B cell (primary cell): ENCODE measurements around the gene ESYT2. TPM values are rescaled to one million over a fixed set of nuclear protein-coding genes. Genes with fewer than 3 reads are reported as not detected.

Experiments
- ATAC-seq: fragments of 200-7000 bp; cut with Tn5 transposase; one replicate; pipeline ENCODE4 v1.10.0; 2021; ENCODE audit warnings: low read depth, mild to moderate bottlenecking, moderate number of reproducible peaks, moderate library complexity
- CTCF ChIA-PET: fragments of 350-600 bp; sonication (Branson Sonifier 250); formaldehyde crosslinking; loops from one replicate; lab custom pipeline; 2021; ENCODE audit warnings: antibody characterized with exemption, inconsistent platforms; lab: Charles Lee
- POLR2A ChIA-PET: fragments of 350-600 bp; sonication (Branson Sonifier 250); formaldehyde crosslinking; loops from one replicate; lab custom pipeline; 2021; ENCODE audit warnings: antibody characterized with exemption; lab: Charles Lee
- DNase-seq: peaks from one replicate; pipeline ENCODE4 v3.0.0; 2013
- H2AFZ ChIP-seq: 2 replicates; pipeline ENCODE4 v1.6.1; 2012; ENCODE audit warnings: mild to moderate bottlenecking, low read depth, low read length; ENCODE audit not compliant: insufficient read depth, poor library complexity, severe bottlenecking
- H3K27ac ChIP-seq, 2 donors: 1 replicate in 1 of 2; 2 replicates in 1 of 2; pipeline ENCODE4 v1.5.1; 2012 to 2013; ENCODE audit warnings: low read length in 2 of 2, mild to moderate bottlenecking in 2 of 2, moderate library complexity in 1 of 2
- H3K27me3 ChIP-seq, 4 experiments: fragments of 200-600 bp in 1 of 4; sonication (generic) in 1 of 4; replicated peaks in 1 of 4; 1 replicate in 2 of 4; 2 replicates in 2 of 4; pipeline versions ENCODE4 v1.6.1 to v1.7.0; 2013 to 2016; ENCODE audit warnings: low read length in 3 of 4, mild to moderate bottlenecking in 2 of 4, mixed read lengths in 1 of 4, moderate library complexity in 1 of 4; ENCODE audit not compliant: insufficient read depth in 4 of 4, control insufficient read depth in 3 of 4; ENCODE audit errors: control extremely low read depth in 1 of 4
- H3K36me3 ChIP-seq, 2 experiments: replicated peaks in 1 of 2; 1 replicate in 1 of 2; 2 replicates in 1 of 2; pipeline versions ENCODE4 v1.6.1 to v1.7.1; 2013; ENCODE audit warnings: low read length in 1 of 2; ENCODE audit not compliant: insufficient read depth in 2 of 2, control insufficient read depth in 1 of 2; ENCODE audit errors: control extremely low read depth in 1 of 2, extremely low read depth in 1 of 2
- H3K4me1 ChIP-seq, 2 donors: fragments of 200-600 bp in 1 of 2; sonication (generic) in 1 of 2; 1 replicate in 1 of 2; 2 replicates in 1 of 2; pipeline versions ENCODE4 v1.5.1 to v1.6.1; 2013 to 2017; ENCODE audit warnings: low read length in 2 of 2; ENCODE audit not compliant: control insufficient read depth in 2 of 2, insufficient read depth in 2 of 2
- H3K4me2 ChIP-seq: replicated peaks from 2 replicates; pipeline ENCODE3; 2012; ENCODE audit warnings: mild to moderate bottlenecking, low read depth, low read length; ENCODE audit not compliant: poor library complexity, severe bottlenecking
- H3K4me3 ChIP-seq, 5 experiments: fragments of 200-600 bp in 1 of 5; sonication (generic) in 1 of 5; 1 replicate in 3 of 5; 2 replicates in 2 of 5; pipeline versions ENCODE4 v1.5.1 to v1.7.0; 2011 to 2016; ENCODE audit warnings: low read length in 4 of 5, mild to moderate bottlenecking in 4 of 5, low read depth in 2 of 5, control low read depth in 1 of 5, moderate library complexity in 1 of 5; ENCODE audit not compliant: insufficient read depth in 1 of 5; ENCODE audit errors: control extremely low read depth in 1 of 5, extremely low read depth in 1 of 5
- H3K79me2 ChIP-seq: fragments of 200-600 bp; sonication (generic); one replicate; pipeline ENCODE4 v1.6.0; 2016; ENCODE audit warnings: low read length; ENCODE audit not compliant: control insufficient read depth, insufficient read depth
- H3K9ac ChIP-seq: fragments of 200-600 bp; sonication (generic); 2 replicates; pipeline ENCODE4 v1.6.1; 2017; ENCODE audit warnings: mild to moderate bottlenecking, low read length, moderate library complexity
- H3K9me3 ChIP-seq, 3 donors: one replicate each; pipeline versions ENCODE4 v1.6.1 to v1.7.1; 2013; ENCODE audit warnings: low read length in 2 of 3; ENCODE audit not compliant: control insufficient read depth in 2 of 3, insufficient read depth in 1 of 3; ENCODE audit errors: control extremely low read depth in 1 of 3
- H4K20me1 ChIP-seq: 2 replicates; pipeline ENCODE4 v1.6.0; 2012; ENCODE audit warnings: mild to moderate bottlenecking, low read length; ENCODE audit not compliant: insufficient read depth, control insufficient read depth, poor library complexity, severe bottlenecking
- H3K27ac Mint-ChIP-seq: one replicate; pipeline ENCODE4 v1.8.0; 2021; ENCODE audit warnings: mixed read lengths
- H3K27me3 Mint-ChIP-seq: one replicate; pipeline ENCODE4 v1.8.0; 2021; ENCODE audit warnings: mixed read lengths
- H3K4me1 Mint-ChIP-seq: one replicate; pipeline ENCODE4 v1.8.0; 2021; ENCODE audit warnings: mixed read lengths
- H3K4me3 Mint-ChIP-seq: one replicate; pipeline ENCODE4 v1.8.0; 2021; ENCODE audit warnings: mixed read lengths
- H3K9me3 Mint-ChIP-seq: one replicate; pipeline ENCODE4 v1.8.0; 2022; ENCODE audit warnings: mixed read lengths; ENCODE audit not compliant: insufficient read depth
- EZH2 ChIP-seq: IDR thresholded peaks from 2 replicates; pipeline ENCODE4 v1.6.1; 2012; ENCODE audit warnings: borderline replicate concordance, low read depth, mild to moderate bottlenecking, moderate library complexity, low read length; ENCODE audit not compliant: insufficient read depth, poor library complexity, severe bottlenecking
- WGBS: methylation state at CpG from one replicate; pipeline ENCODE4 v1.1.5; 2013; ENCODE audit warnings: missing lambda C conversion rate; ENCODE audit not compliant: insufficient coverage; 5-methylcytosine and 5-hydroxymethylcytosine counted together
- intact Hi-C: fragments of 100-400 bp; cut with micrococcal nuclease; formaldehyde crosslinking; loops from one replicate; pipeline ENCODE4 v1.10.0; 2022
- polyA plus RNA-seq: library from polyadenylated mRNA; depleted of rRNA; stranded (reverse); fragments of >200 nt; gene quantifications from 2 replicates; pipeline ENCODE4 v1.2.3, GENCODE V29; 2012
- total RNA-seq, 2 donors: library from RNA; stranded (reverse); fragments of 120-200 nt in 1 of 2; gene quantifications; 1 replicate in 1 of 2; 2 replicates in 1 of 2; pipeline versions ENCODE4 v1.2.3 to v1.2.4, GENCODE V29; 2013 to 2022
- TF ChIP-seq, protein P1 (sequence below): fragments of 200-600 bp; IDR thresholded peaks from one replicate; pipeline ENCODE4 v1.8.0; 2022; ENCODE audit warnings: antibody characterized with exemption, mild to moderate bottlenecking

ESYT2 gene
- total and polyA plus RNA-seq, 2 donors (not counting 1 experiment from before 2014, with no cell fraction given) = 12.0 to 34.2 TPM

- Histone ChIP-seq H3K4me1 (no peaks in the 10 kb centered on the region), H3K79me2 (no peaks in the 10 kb centered on the region), H4K20me1 (no peaks in the 10 kb centered on the region), H2AFZ (no peak overlapping the region), H3K27ac (no peak overlapping the region), H3K36me3 (peaks cover 2 to 19% of the 10 kb centered on the region in 2 experiments), H3K9me3 (no peaks in the 10 kb centered on the region), H3K4me3 (no peak overlapping the region), H3K27me3 (no peaks in the 10 kb centered on the region), H3K4me2 (no peak overlapping the region), H3K9ac (no peak overlapping the region)
- no peaks in the 10 kb centered on the region for H3K9me3 Mint-ChIP-seq
- H3K27me3 Mint-ChIP-seq = no peaks in the 10 kb centered on the region
- DNase-seq (no peak), ATAC-seq (no peak)
- no peak overlapping the region for H3K4me3 Mint-ChIP-seq
- intact Hi-C loops = no loop called here
- ChIA-PET CTCF (no interaction called here), POLR2A (no interaction called here)
- H3K27ac Mint-ChIP-seq = no peak overlapping the region
- H3K4me1 Mint-ChIP-seq = no peaks in the 10 kb centered on the region
- TF ChIP-seq, protein P1, sequence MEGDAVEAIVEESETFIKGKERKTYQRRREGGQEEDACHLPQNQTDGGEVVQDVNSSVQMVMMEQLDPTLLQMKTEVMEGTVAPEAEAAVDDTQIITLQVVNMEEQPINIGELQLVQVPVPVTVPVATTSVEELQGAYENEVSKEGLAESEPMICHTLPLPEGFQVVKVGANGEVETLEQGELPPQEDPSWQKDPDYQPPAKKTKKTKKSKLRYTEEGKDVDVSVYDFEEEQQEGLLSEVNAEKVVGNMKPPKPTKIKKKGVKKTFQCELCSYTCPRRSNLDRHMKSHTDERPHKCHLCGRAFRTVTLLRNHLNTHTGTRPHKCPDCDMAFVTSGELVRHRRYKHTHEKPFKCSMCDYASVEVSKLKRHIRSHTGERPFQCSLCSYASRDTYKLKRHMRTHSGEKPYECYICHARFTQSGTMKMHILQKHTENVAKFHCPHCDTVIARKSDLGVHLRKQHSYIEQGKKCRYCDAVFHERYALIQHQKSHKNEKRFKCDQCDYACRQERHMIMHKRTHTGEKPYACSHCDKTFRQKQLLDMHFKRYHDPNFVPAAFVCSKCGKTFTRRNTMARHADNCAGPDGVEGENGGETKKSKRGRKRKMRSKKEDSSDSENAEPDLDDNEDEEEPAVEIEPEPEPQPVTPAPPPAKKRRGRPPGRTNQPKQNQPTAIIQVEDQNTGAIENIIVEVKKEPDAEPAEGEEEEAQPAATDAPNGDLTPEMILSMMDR = no peak
- TF ChIP-seq EZH2 = no peak
- whole genome bisulfite sequencing = no CpG with 5 or more reads among the region's 5 CpGs
These were observed 54.4 kb downstream of the ESYT2 start for GRCh38 chr7:158774952-158775351.

DNA sequence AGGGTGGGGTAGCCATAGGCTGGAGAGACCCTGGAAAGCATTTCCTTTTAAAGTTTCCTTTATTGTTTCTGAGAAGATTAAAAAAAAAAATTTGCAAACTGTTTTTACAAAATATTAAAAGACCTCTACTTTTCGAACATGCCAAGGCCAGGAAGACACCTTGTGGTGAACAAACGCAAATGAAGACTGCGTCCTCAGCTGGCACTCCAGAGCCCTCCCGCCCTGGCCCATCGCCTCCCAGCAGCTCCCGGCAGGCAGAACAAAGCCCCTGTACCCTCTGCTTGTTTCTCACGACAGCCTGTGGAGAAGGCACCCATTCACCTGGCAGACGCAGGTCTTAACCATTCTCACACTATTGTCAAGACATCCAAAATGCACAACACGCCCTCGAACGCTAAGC lies 56.4 kb downstream of the ESYT2 start:
- H2AFZ ChIP-seq = no peak overlapping the region
- no peak overlapping the region for H3K9ac ChIP-seq
- H3K27ac ChIP-seq = no peak overlapping the region
- H3K9me3 ChIP-seq = no peaks in the 10 kb centered on the region
- no peaks in the 10 kb centered on the region for H3K4me1 ChIP-seq
- WGBS = 98% methylated on average over 11 of the region's 11 CpGs
- Mint-ChIP-seq H3K4me3 (no peak overlapping the region), H3K27ac (no peak overlapping the region), H3K9me3 (no peaks in the 10 kb centered on the region), H3K27me3 (no peaks in the 10 kb centered on the region), H3K4me1 (no peaks in the 10 kb centered on the region)
- H3K27me3 ChIP-seq = no peaks in the 10 kb centered on the region
- DNase-seq = no peak
- intact Hi-C loops = no loop called here
- no peak for TF ChIP-seq EZH2
- TF ChIP-seq, protein P1 = no peak
- H3K4me3 ChIP-seq = no peak overlapping the region
- ChIA-PET POLR2A (no interaction called here), CTCF (no interaction called here)
- H3K4me2 ChIP-seq = no peak overlapping the region
- H3K79me2 ChIP-seq = no peaks in the 10 kb centered on the region
- ATAC-seq = no peak
- no peaks in the 10 kb centered on the region for H4K20me1 ChIP-seq
- peaks cover 2 to 16% of the 10 kb centered on the region in 2 experiments for H3K36me3 ChIP-seq
